ENCODE data around the gene SHB.

Gene SHB

GRCh38 chr9:38010918-38011704 is 57.9 kb downstream of the SHB start:
- in situ Hi-C loops (cut with MboI; ENCODE audit: low sequenced_read_pairs): no loop called here

- in situ Hi-C loops (cut with MboI; ENCODE audit: low sequenced_read_pairs): no loop called here
Observed at GRCh38 chr9:38009990-38010389, 59.0 kb downstream of the SHB start.

DNA sequence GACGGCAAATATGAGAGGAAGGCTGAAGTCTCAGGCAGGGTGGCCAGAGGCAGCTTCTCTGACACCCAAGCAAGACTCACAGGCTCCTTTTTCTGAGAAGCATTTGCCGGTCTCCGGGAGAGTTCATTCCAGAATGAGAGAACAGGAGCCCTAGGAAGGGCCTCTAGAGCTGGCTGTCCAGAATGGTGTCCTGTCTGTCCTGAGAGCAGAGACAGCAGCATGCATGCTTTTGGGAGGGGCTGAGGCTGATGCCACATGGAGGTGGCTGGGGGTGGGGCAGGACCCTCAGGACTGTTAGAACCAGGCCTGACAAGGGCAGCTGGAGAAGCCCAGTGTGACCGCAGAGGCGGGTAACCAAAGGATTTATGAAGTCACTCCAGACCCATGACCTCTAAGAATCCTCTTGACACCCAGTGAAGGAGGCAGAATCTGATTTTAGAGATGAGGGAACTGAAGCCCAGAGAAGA is 60.0 kb downstream of the SHB start:
- in situ Hi-C loops (cut with MboI; ENCODE audit: low sequenced_read_pairs): no loop called here

DNA sequence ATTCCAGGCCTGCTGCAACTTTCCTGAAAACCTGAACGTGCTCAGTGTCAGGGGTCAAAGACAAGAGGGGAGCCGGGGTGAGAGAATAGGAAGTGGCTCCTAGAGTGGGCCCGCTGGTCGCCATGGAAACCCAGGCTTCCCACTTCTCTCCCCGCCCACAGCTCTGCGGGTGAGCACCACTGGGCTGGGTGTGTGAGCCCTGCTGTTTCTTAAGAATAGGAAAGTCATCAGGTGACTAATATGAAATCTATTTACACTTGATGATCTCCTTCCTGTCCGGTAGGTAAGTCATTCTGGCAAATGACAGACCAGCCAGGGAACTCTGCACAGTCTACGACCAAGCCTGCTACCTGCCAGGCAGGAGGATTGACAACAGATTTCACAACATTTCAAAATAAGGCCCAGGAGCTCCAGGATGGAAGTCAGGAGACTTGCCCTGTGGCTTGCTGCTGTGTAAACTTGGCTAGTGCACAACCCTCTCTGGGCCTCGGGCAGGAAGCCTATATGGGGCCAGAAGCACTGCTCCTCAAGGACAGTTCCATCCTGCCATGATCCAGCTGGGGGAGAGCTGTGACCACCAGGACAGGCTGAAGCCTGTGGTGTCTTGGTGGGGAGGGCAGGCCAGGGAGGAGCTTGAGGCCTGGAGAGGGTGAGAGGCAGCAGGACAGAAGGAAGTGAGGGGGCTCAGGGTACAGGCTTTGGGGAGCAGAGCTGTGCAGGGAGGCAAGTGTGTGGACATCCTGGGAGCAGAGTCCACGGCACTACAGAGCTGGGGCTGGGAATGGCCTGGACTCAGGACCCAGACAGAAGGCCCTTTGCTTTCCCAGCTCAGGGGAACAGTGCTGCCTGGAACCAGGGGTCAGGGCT is 60.6 kb downstream of the SHB start:
- in situ Hi-C loops (cut with MboI; ENCODE audit: low sequenced_read_pairs): no loop called here

- in situ Hi-C loops (cut with MboI; ENCODE audit: low sequenced_read_pairs): no loop called here
Observed at GRCh38 chr9:38007016-38007415, 62.0 kb downstream of the SHB start.

- in situ Hi-C loops (cut with MboI; ENCODE audit: low sequenced_read_pairs): no loop called here
Observed at GRCh38 chr9:38006163-38006562, 62.9 kb downstream of the SHB start.

- in situ Hi-C loops (cut with MboI; ENCODE audit: low sequenced_read_pairs): no loop called here
Observed at GRCh38 chr9:38004809-38005560, 64.0 kb downstream of the SHB start.

- in situ Hi-C loops (cut with MboI; ENCODE audit: low sequenced_read_pairs): no loop called here
Observed at GRCh38 chr9:38003946-38004808, 64.8 kb downstream of the SHB start.

GRCh38 chr9:38003230-38003629 is 65.8 kb downstream of the SHB start:
- in situ Hi-C loops (cut with MboI; ENCODE audit: low sequenced_read_pairs): no loop called here

DNA sequence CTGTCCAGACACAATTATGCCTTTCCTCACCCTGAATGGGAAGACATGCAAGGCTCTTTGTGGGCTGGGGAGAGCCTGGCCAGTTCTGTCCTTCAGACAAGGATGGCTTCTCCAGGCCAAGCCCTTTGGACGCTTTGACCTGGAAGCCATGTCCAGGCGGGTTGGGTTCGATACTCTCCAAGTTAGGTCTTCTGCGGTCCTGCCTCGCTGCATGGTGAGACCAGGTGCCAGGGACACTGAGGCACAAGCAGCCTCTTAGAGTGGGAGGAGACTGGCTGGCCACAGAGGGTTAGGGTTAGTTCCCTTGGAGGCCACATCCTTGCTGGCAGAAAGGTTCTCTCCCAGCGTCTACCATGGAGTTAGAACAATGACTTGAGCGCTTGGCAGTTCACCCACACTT is 67.6 kb downstream of the SHB start:
- in situ Hi-C loops (cut with MboI; ENCODE audit: low sequenced_read_pairs): no loop called here

DNA sequence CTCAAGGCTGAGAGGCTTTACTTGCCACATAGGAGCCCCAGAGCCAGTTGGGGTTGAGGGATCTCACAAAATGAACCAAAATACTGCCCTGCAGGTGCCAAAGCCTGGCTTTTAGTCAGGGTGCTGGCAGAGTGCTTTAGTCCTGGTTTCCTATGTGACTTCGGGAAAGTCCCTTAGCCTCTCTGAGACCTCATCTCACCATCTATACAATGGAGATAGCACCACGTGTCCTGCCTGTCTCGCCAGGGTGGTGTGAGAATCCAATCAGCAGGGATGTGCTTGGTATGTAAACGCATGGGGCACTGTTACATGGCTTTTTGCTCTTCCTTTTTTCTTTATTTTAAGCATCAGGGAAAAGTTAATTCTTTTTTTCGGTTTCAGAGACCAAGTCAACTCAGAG is 68.3 kb downstream of the SHB start:
- in situ Hi-C loops (cut with MboI; ENCODE audit: low sequenced_read_pairs): no loop called here

GRCh38 chr9:38000332-38000731 is 68.7 kb downstream of the SHB start:
- in situ Hi-C loops (cut with MboI; ENCODE audit: low sequenced_read_pairs): no loop called here

DNA sequence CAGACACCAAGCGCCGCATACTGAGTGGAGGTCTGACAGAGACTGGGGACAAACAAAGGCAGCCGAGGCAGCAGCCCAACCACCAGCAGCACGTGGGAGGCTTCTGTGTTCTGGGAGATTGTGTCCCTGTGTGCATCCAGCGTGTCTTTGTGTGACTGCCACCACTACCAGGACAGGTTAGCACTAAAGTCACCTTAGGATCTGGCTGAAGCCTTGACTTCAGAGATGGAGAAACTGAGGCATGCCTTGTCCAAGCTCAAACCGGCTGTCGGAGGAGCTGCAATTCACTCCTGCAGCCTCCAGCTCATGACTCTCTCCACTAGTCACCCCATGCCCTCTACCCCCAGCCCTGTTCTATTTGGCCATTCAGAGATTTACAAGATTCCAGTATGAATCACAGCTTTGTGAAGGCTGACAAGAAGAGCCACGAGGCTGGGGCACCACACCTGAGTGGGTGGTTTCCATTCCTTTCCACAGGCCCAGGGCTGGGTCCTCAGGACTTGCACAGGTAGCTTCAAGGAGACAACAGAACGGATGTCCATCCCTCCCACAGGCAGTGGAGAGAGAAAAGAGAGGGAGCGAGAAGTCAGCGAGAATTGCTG is 69.3 kb downstream of the SHB start:
- in situ Hi-C loops (cut with MboI; ENCODE audit: low sequenced_read_pairs): no loop called here

DNA sequence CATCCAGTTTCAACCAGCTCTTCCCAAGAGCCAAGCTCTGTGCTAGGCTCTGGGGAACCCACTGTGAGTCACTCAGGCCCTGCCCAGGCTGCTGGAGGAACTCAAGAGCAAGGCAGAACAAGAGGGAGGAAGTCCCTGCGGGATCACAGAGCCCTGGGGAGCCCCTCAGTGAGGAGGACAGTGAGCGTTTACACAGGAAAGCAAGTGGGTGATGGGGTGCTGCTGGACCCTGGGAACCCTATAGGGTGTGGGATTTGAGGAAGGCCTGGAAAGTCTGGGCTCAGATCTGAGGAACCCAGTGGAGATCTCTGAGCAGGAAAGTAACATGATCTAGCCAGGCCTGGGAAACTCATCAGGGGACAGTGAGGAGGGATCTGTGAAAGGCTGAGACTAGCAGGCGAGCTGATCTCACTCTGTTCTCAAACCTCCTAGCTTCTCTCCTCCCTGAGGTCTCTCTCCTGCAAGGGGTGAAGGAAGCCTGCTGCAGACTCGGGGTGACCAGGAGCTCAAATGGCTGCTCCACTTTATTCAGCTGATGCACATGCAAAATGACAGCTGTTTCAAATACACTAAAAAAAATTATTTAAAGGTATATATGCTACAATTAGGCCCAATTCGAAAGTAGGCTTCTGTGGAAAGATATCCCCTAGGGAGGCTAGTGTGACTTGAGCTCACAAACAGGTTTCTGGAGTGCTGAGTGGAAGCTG is 70.0 kb downstream of the SHB start:
- in situ Hi-C loops (cut with MboI; ENCODE audit: low sequenced_read_pairs): no loop called here

DNA sequence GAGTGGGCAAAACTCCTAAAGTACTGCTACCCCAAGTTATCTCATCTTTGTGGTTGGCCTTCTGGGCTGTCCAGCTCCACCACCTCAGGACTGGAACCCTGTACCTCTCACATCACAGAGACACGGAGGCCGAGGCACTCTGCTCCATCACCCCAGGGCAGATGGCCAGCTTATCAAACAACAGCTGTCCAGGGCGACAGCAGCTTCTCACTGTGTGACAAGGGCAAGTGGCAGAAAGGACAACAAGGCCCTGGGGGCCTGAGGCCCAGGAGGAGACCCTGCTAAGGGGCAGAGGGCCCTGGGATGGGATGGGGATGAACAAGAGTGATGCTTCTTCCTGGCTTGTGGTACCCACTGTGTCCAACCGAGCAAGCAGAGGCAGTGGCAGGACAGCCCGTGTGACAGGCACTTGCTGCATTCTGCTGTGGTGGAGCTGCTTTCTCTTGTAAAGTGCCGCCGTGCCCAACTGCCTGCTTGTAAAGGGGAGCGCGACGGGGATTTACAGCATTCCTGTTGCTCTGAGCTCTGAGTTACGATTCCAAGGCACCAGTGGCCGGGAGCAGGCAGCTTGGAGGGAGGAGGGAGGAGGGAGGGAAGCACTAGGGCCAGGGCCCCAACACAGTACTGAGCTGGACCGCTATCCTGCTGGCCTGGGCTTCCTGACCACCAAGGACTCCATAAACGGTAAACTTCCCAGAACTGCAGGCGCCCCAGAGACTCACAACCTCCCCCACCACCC is 71.2 kb downstream of the SHB start:
- in situ Hi-C loops (cut with MboI; ENCODE audit: low sequenced_read_pairs): no loop called here

GRCh38 chr9:37996819-37997217 is 72.2 kb downstream of the SHB start:
- in situ Hi-C loops (cut with MboI; ENCODE audit: low sequenced_read_pairs): no loop called here

- in situ Hi-C loops (cut with MboI; ENCODE audit: low sequenced_read_pairs): no loop called here
Observed at GRCh38 chr9:37995961-37996818, 72.8 kb downstream of the SHB start.

- in situ Hi-C loops (cut with MboI; ENCODE audit: low sequenced_read_pairs): no loop called here
Observed at GRCh38 chr9:37995348-37995737, 73.7 kb downstream of the SHB start.
